ENCODE measurements around the gene LAMA2. TPM values are rescaled to one million over a fixed set of nuclear protein-coding genes. Genes with fewer than 3 reads are reported as not detected.
A peak's percentile ranks its signal among the peaks of the same experiment; 100 is the strongest.

The LAMA2 gene
- total RNA-seq, 1 donor from 2014 or later = 1.8 TPM

GRCh38 chr6:129099696-129100095, 216.8 kb downstream of the LAMA2 start:
- Histone ChIP-seq H3K9ac (ENCODE audit: low read length) (no peak overlapping the region), H3K4me2 (ENCODE audit: low read length) (no peak overlapping the region), H2AFZ (ENCODE audit: low read depth, low read length) (no peak overlapping the region), H3K4me3 (ENCODE audit: insufficient read depth, low read depth, low read length) (no peak overlapping the region), H3K36me3 (ENCODE audit: insufficient read depth, low read length) (no peaks in the 10 kb centered on the region), H3K4me1 (ENCODE audit: insufficient read depth, low read length) (no peaks in the 10 kb centered on the region), H3K27ac (ENCODE audit: low read depth, low read length) (no peak overlapping the region), H3K79me2 (ENCODE audit: insufficient read depth, low read length) (no peaks in the 10 kb centered on the region), H4K20me1 (ENCODE audit: insufficient read depth, low read length) (no peaks in the 10 kb centered on the region), H3K27me3 (ENCODE audit: insufficient read depth, low read length) (no peaks in the 10 kb centered on the region), H3K9me3 (ENCODE audit: insufficient read depth, low read depth, low read length) (no peaks in the 10 kb centered on the region)
- no peaks in the 10 kb centered on the region for H3K9me3 Mint-ChIP-seq (ENCODE audit: unreplicated experiment)
- no peak overlapping the region for H3K4me3 Mint-ChIP-seq (ENCODE audit: unreplicated experiment)
- H3K36me3 Mint-ChIP-seq (ENCODE audit: low read depth, unreplicated experiment) = no peaks in the 10 kb centered on the region
- H3K27ac Mint-ChIP-seq (ENCODE audit: unreplicated experiment) = no peak overlapping the region
- no peak for FAIRE-seq
- no peaks in the 10 kb centered on the region for H3K4me1 Mint-ChIP-seq (ENCODE audit: low read depth, unreplicated experiment)
- H3K27me3 Mint-ChIP-seq (ENCODE audit: low read depth, unreplicated experiment) = no peaks in the 10 kb centered on the region
- TF ChIP-seq EZH2 (IDR thresholded peaks at IDR 0.05; ENCODE audit: insufficient read depth, low read length) (no peak), CTCF (IDR thresholded peaks at IDR 0.05; ENCODE audit: insufficient read depth, low read depth, low read length) (no peak)
- DNase-seq (ENCODE audit: low read depth) = no peak

- H3K9ac ChIP-seq (ENCODE audit: low read length) = no peak overlapping the region
- no peaks in the 10 kb centered on the region for H3K27me3 ChIP-seq (ENCODE audit: insufficient read depth, low read length)
- DNase-seq (ENCODE audit: low read depth) = no peak
- no peaks in the 10 kb centered on the region for H3K79me2 ChIP-seq (ENCODE audit: insufficient read depth, low read length)
- no peaks in the 10 kb centered on the region for H3K4me1 ChIP-seq (ENCODE audit: insufficient read depth, low read length)
- FAIRE-seq = no peak
- no peak overlapping the region for H3K27ac ChIP-seq (ENCODE audit: low read depth, low read length)
- no peak for TF ChIP-seq EZH2 (IDR thresholded peaks at IDR 0.05; ENCODE audit: insufficient read depth, low read length)
- no peak for TF ChIP-seq CTCF (IDR thresholded peaks at IDR 0.05; ENCODE audit: insufficient read depth, low read depth, low read length)
- H4K20me1 ChIP-seq (ENCODE audit: insufficient read depth, low read length) = no peaks in the 10 kb centered on the region
- no peak overlapping the region for H3K4me2 ChIP-seq (ENCODE audit: low read length)
- no peaks in the 10 kb centered on the region for H3K36me3 ChIP-seq (ENCODE audit: insufficient read depth, low read length)
- no peak overlapping the region for H3K4me3 Mint-ChIP-seq (ENCODE audit: unreplicated experiment)
- no peaks in the 10 kb centered on the region for H3K27me3 Mint-ChIP-seq (ENCODE audit: low read depth, unreplicated experiment)
- H3K9me3 ChIP-seq (ENCODE audit: insufficient read depth, low read depth, low read length) = no peaks in the 10 kb centered on the region
- H2AFZ ChIP-seq (ENCODE audit: low read depth, low read length) = no peak overlapping the region
- H3K4me1 Mint-ChIP-seq (ENCODE audit: low read depth, unreplicated experiment) = no peaks in the 10 kb centered on the region
- no peaks in the 10 kb centered on the region for H3K9me3 Mint-ChIP-seq (ENCODE audit: unreplicated experiment)
- H3K4me3 ChIP-seq (ENCODE audit: insufficient read depth, low read depth, low read length) = no peak overlapping the region
- no peaks in the 10 kb centered on the region for H3K36me3 Mint-ChIP-seq (ENCODE audit: low read depth, unreplicated experiment)
- H3K27ac Mint-ChIP-seq (ENCODE audit: unreplicated experiment) = no peak overlapping the region
These were observed 217.2 kb downstream of the LAMA2 start for GRCh38 chr6:129100164-129100563.

- DNase-seq (ENCODE audit: low read depth) = no peak
- Histone ChIP-seq H2AFZ (ENCODE audit: low read depth, low read length) (no peak overlapping the region), H3K4me3 (ENCODE audit: insufficient read depth, low read depth, low read length) (no peak overlapping the region), H3K4me1 (ENCODE audit: insufficient read depth, low read length) (no peaks in the 10 kb centered on the region), H3K36me3 (ENCODE audit: insufficient read depth, low read length) (no peaks in the 10 kb centered on the region), H4K20me1 (ENCODE audit: insufficient read depth, low read length) (no peaks in the 10 kb centered on the region), H3K79me2 (ENCODE audit: insufficient read depth, low read length) (no peaks in the 10 kb centered on the region), H3K9ac (ENCODE audit: low read length) (no peak overlapping the region), H3K4me2 (ENCODE audit: low read length) (no peak overlapping the region), H3K9me3 (ENCODE audit: insufficient read depth, low read depth, low read length) (no peaks in the 10 kb centered on the region), H3K27me3 (ENCODE audit: insufficient read depth, low read length) (no peaks in the 10 kb centered on the region), H3K27ac (ENCODE audit: low read depth, low read length) (no peak overlapping the region)
- no peaks in the 10 kb centered on the region for H3K36me3 Mint-ChIP-seq (ENCODE audit: low read depth, unreplicated experiment)
- H3K4me3 Mint-ChIP-seq (ENCODE audit: unreplicated experiment) = no peak overlapping the region
- TF ChIP-seq CTCF (IDR thresholded peaks at IDR 0.05; ENCODE audit: insufficient read depth, low read depth, low read length) (no peak), EZH2 (IDR thresholded peaks at IDR 0.05; ENCODE audit: insufficient read depth, low read length) (no peak)
- H3K27ac Mint-ChIP-seq (ENCODE audit: unreplicated experiment) = no peak overlapping the region
- no peaks in the 10 kb centered on the region for H3K4me1 Mint-ChIP-seq (ENCODE audit: low read depth, unreplicated experiment)
- H3K27me3 Mint-ChIP-seq (ENCODE audit: low read depth, unreplicated experiment) = no peaks in the 10 kb centered on the region
- peak; percentile 5 for FAIRE-seq
- H3K9me3 Mint-ChIP-seq (ENCODE audit: unreplicated experiment) = no peaks in the 10 kb centered on the region
These were observed 219.8 kb downstream of the LAMA2 start for GRCh38 chr6:129102741-129103140.
